Stimulated activated CD4-positive, alpha-beta T cell treated with anti-CD3 and anti-CD28 coated beads, TNF-alpha, amount 100 ng/mL, for 1 hour (primary cell): Measurements from ENCODE around the gene ETV6.

Experiments used
- DNase-seq, 3 donors: peaks; one replicate each; pipeline ENCODE4 v3.0.0-alpha.2; 2020; ENCODE audit warnings: low read depth in 3 of 3, low spot score in 1 of 3

Gene ETV6

DNA sequence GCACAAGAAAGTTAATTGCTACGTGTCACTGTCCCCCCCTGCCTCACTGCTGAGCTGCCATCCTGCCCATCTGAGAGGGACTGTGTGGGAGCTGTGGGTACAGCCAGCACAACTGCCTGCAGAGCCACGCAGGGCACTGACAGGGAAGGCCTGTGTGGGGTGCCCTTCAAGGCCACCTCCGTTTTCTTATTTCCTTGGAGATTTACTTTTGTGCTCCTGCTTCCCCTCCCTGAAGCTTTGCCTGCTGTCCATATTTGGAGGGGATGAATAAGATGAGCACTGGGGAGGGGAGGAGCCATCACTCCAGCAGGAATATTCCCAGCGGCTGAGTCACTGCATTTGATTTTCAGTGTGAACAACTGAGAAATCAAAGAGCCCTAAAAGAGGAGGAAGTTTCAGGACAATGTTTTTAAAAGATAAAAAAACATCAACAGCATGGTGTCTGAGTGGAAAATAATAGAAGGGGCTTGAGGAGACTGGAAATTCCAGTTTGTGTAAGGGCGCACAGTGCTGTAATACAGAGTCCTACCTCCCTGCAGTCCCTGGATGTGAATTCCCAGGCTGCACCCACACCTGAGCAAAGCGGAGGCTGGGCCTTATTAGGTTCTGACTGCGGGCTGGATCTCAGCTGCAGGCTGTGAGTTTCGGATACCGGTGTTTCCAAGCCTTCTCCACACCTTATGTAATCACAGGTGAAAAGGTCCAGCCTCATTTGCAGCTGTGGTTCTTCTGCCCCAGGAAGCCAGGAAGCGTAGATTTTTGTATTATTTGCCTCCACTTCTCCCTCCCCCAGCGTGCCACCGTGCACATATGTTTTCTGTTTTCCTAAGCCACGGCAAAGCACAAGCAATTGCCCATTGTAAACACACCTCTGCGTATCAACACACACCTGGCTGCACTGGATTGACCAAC lies 228.7 kb downstream of the ETV6 start:
- DNase-seq: no peak

DNA sequence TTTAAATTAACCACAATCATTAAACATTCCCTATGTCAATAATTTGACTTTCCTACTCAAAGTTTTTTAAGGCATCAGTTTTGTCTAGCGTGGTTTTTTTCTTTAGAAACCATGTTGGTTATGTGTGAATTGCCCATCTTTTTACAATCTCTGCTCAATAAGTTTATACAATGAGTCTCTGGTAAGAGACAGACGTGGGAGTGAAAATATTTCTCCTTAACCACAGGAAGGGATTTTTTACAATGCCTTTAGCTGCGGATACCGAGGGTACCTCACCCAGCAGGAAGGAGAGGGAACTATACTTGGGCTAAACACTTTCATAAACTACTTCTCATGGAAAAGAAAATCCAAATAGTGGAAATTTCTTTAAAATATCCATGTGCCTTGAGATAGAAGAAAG lies 229.8 kb downstream of the ETV6 start:
- DNase-seq: no peak

- DNase-seq: no peak
Measured at GRCh38 chr12:11880381-11880780, 230.9 kb downstream of the ETV6 start.

DNA sequence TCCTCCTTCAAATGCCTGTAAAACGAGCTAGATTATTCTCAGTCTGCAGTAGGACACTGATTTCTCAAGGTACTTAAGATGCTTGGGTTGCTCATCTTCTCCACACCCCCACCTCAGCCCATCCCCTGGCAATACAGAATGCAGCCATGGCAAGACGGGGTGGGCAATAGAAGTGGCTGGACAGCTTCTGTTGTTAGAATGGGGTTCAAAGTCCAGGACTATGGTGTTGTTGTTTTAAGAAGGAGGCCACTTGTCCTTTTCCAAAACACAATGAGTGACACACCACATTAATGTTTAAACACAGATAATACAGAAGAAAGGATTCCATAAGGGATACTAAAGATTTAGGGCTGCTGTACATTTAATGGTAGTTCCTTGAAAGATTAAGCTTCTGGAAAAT lies 232.4 kb downstream of the ETV6 start:
- DNase-seq: no peak

GRCh38 chr12:11882301-11883019 lies 233.0 kb downstream of the ETV6 start:
- DNase-seq: no peak

GRCh38 chr12:11884116-11884515 lies 234.6 kb downstream of the ETV6 start:
- no peak for DNase-seq

GRCh38 chr12:11884706-11885105 lies 235.2 kb downstream of the ETV6 start:
- DNase-seq: no peak

DNA sequence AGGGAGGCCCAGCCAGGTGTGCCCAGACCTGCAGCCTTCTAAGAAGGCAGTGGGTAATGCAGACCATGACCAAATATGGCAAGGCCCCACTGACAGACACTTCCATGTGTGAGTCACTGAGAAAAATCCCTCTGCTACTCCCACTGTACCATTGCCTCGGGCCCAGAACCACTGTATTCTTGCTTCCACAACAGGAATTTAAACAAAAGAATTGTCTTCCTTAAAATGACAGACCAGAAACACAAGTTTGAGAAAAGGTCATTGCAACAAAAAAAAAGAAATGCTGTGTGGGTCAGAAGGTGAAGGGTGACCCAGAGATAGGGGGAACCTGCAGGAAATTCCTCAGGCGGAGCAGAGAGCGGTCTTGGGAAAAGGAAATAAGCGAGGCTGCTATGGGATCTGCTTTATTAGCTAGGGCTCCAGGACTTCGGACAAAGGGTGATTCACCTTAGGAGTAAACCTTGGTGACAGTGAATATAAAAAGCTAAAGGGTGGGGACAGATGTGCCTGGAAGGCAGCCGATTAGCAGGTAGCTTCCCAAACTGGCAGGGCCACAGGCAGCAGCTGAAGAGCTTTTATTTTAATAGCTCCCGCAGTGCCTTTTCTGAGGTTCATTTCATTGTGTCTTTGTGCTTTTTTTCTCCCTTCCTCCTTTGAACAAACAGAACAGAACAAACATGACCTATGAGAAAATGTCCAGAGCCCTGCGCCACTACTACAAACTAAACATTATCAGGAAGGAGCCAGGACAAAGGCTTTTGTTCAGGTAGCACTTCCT lies 236.0 kb downstream of the ETV6 start:
- DNase-seq: no peak

DNA sequence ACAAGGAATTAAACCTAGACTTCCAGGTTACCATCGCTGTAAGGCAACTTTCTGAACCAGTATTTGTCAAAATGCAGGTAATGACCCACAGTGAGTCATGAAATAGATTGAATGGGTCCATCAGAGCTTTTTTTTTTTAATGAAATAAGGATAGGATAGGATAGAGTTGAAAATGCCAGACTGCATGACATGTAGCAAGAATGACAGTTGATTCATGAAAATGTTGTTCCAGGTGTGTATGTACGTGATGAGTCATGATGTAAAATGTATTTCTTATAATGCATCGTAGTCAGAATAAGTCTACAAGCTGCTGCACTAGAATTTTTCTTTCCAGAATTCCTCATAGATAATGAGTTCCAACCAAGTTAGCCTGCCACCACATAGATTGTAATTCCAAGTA lies 236.9 kb downstream of the ETV6 start:
- DNase-seq: no peak

- no peak for DNase-seq
Measured at GRCh38 chr12:11888029-11888428, 238.6 kb downstream of the ETV6 start.

DNA sequence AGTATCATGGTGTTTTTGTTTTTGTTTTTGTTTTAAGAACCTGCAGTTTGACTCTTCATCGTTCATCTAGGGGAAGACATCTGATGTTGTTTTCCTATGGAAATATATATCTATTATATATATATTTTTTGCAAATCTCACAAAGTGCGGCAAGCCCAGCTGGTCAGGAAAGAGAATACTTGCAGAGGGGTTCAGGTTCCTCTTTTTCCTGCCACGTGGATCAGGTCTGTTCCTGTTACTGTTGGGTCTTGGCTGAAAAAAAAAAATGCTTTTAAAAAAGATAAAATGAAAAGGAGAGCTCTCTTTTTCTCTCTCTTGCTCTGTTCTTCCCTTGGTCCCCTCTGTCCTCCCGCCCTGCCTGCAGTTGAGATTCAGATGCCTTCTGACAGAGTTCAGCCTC lies 241.9 kb downstream of the ETV6 start:
- DNase-seq: no peak

DNA sequence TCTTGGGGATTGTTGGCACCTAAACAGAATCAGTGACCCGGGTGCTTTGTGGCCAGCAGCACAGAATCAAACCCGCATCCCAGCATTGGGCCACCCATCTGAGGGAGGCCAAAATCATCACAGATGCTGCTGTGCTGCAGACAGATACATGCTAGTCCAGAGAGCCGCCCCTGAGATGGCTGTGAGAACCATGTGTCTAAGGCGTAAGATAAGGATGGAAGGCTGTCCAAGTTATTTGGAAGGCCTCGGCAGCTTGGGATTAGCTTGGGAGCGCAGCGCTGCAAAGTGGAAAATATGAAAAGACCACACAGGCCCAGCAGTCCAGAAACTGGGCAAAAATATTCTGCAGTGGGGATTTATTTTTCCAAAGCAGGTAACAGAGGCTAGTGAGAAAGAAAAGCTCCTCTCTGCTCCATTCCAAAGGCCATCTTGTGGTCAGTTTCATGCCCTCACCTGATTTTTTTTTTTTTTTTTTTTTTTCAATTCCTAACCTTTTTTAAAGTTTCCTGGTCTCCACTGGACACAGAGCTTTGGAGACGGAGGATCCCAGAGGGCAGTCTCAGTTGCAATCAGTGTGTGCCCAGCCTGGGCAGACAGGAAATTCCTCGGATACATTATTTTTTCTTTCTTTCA lies 242.4 kb downstream of the ETV6 start:
- no peak for DNase-seq

GRCh38 chr12:11893998-11894397 lies 244.5 kb downstream of the ETV6 start:
- no peak for DNase-seq

DNA sequence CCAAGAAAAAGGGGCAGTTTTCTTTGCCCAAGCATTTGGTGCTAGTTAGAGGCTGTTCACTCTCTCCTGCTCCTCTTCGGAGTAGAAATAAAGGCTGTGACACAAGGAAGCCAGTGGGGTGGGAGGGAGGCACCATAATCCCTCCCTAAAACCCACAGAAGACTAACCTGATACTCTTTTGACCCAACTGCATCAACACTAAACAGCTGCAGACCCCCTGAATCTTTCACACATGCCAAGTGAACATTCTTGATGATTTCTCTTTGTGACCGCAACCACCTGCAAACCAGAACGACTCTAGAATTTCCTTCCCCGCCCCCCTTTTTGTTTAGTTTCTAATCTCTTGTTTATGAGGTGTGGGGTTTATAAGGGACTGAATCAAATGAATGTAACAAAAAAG lies 245.4 kb downstream of the ETV6 start:
- DNase-seq: no peak

GRCh38 chr12:11895421-11896078 lies 246.1 kb downstream of the ETV6 start:
- DNase-seq: no peak

GRCh38 chr12:11896417-11896929 lies 247.0 kb downstream of the ETV6 start:
- DNase-seq: no peak

DNA sequence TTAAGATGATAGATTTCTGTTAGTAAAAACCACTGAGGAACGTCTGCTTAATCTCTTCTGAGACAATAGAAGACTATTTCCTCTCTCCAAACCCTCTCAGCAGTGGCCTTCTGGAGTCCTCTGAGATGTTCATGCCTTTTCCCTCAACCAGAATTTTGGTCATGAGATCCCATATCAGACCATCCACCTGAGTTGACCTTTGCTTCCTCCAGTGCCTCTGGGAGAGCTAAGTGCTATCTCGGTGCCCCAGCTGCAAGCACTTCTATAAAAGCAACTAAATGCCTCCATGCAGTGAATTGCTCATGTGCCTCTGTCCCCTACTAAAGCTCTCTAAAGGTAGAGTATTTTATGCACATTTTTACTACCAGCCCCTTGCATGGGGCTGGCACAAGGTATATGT lies 248.4 kb downstream of the ETV6 start:
- no peak for DNase-seq

DNA sequence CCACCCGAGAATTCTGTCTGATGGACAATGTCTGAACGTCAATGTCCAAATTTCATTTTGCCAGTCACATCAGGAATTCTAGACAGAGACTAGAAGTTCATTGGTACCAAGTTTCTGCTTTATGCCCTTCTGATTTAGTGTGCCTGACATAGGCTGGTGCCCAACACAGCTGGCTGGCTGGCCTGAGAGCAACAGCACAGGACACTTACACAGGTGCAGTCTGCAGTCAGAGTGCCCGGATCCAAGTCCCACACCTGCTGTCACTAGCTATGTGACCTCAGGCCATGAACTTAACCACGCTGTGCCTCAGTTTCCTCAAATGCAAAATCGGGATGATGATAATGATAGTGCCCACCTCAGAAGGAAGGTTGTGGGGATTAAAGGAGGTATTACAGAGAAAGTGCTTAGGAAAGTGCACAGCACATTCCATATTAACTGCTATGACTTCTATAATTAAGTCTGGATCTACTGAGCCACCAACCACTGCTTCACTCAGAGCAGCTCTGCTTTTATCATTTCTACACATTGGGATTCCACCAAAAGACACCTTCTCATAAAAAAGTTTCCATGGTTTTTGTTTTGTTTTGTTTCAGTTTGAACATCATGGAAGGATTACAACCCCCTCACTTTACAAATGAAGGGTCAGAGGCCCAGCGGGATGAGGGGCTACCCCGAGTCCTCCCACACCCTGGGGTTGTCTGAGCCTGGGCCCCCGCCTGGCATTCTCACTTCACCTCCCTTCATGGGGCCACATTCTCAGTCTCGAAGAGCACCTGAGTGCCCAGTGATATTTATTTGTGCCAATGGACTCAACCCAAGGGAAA lies 252.4 kb downstream of the ETV6 start:
- DNase-seq: peak in 1 of 3 donors; percentile 22

DNA sequence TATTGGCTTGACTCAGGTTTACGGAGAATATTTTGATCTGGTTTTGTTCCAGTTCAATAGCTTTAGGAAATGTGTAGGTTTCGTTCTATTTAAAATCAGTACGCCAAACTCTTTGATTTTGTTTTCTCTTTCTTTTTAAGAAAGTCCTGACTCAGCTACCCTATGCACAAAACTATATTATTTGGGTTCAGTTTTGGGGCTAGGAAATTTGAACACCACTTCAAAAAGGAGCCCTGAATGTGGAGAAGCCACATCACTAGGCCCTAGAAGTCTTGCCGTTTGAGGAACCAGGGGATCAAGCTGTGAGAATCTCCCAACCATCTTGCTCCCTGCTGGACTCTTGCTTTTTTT lies 253.0 kb downstream of the ETV6 start:
- DNase-seq: no peak

GRCh38 chr12:11904124-11904523 lies 254.7 kb downstream of the ETV6 start:
- no peak for DNase-seq
